HG03378 (cell line): ENCODE results near the gene RSL1D1.
"Not testable (repeated sequence)": the region's sequence is repeated elsewhere in the genome, so short reads cannot be mapped to it uniquely, and the experiment has no call there.

ENCODE experiments used
- ATAC-seq: cut with Tn5 transposase; IDR thresholded peaks from one replicate; pipeline ENCODE4 v1.9.1; 2021; ENCODE audit warnings: mild to moderate bottlenecking, moderate library complexity; ENCODE audit not compliant: unreplicated experiment

RSL1D1 gene

GRCh38 chr16:11799509-11800381 lies 51.6 kb downstream of the RSL1D1 start:
- ATAC-seq: no peak

GRCh38 chr16:11799017-11799381 lies 52.3 kb downstream of the RSL1D1 start:
- no peak for ATAC-seq

GRCh38 chr16:11797957-11798299 lies 53.4 kb downstream of the RSL1D1 start:
- no peak for ATAC-seq

GRCh38 chr16:11797166-11797956 lies 54.0 kb downstream of the RSL1D1 start, which contains the start of gene ZC3H7A:
Gene ZC3H7A, minus strand, starts transcription at chr16:11797258. Its CDS starts 14,904 bp downstream, at chr16:11782354.
- ATAC-seq: peak; percentile 85

DNA sequence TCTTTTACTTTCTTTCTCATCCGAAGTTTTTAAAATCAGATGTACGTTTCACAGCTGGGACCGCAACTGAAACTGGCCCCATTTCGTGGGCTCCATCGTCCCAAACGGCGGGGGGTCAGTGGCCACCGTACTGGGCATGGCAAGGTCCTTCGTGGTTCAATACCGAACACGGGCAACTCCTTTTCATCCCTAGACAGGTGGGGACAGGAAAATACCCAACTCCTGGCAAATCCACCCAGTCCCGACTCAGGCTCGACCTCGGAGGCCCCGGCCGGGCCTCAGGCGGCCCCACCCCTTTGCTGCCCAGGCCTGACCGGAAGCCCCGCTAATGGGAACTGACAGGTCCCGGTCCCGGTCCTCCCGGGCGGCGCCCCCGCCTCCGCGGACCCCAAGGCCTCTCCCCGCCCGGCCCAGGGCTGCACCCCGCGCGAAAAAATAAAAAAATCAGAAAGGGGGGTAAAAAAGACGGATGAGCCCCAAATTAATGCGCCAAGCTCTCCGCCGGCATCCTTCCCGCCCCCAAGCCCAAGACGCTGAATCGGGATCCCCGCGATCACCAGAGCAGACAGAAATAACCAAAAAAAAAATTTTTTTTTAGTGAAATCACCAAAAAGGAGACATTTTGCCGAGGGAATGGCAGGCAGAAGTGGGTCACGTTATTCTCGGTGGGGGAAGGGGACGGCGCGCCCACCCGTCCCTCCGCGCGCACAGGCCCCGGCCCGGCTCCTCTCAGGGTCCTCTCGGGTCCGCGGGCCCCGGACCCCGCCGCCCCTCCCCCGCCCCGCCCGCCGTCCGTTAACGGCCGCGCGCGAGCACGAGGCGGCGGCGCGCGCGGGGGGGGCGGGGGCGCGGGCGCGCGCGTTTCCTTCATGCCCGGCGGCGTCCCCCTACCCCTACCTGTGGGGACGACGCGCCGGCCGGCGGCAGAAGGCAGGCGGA lies 54.8 kb downstream of the RSL1D1 start:
- no peak for ATAC-seq

DNA sequence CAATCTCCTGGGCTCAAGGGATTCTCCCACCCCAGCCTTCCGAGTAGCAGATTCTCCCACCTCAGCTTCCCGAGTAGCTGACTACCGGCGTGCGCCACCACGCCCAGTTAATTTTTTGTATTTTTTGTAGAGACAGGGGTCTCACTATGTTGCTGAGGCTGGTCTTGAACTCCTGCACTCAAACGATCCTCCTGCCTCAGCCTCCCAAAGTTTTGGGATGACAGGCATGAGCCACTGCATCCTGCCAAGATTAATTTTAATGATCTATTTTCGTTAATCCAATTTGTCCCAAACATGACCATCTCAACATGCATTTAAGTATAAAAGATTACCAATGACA lies 55.5 kb downstream of the RSL1D1 start:
- no peak for ATAC-seq

GRCh38 chr16:11794996-11795886 lies 56.1 kb downstream of the RSL1D1 start:
- ATAC-seq: no peak

- ATAC-seq: no peak
Observed at GRCh38 chr16:11794447-11794846, 56.9 kb downstream of the RSL1D1 start.

DNA sequence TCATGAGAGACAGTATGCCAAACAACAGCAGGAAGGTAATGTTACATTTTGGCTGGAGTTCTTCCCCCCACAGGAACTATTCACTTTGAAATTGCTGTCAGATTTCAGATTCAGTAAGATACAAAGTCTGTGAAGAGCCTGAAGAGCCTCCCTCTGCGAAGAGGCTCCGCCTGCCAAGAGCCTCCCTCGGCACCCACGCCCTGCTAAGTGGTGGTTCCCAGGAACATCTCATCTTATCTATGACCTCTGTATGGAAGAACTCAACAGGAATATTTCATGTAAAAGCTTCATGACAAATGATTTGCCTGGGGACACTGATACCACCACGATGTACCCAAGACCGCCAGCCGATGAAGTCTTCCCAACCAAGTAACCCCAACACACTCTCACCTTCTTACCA lies 57.5 kb downstream of the RSL1D1 start:
- ATAC-seq: no peak

- ATAC-seq: no peak
Observed at GRCh38 chr16:11792410-11793241, 58.7 kb downstream of the RSL1D1 start.

GRCh38 chr16:11791144-11791828 lies 60.1 kb downstream of the RSL1D1 start:
- no peak for ATAC-seq

GRCh38 chr16:11788914-11789313 lies 62.4 kb downstream of the RSL1D1 start:
- ATAC-seq: no peak

- not testable (repeated sequence) for ATAC-seq
Observed at GRCh38 chr16:11784980-11785599, 66.3 kb downstream of the RSL1D1 start.

DNA sequence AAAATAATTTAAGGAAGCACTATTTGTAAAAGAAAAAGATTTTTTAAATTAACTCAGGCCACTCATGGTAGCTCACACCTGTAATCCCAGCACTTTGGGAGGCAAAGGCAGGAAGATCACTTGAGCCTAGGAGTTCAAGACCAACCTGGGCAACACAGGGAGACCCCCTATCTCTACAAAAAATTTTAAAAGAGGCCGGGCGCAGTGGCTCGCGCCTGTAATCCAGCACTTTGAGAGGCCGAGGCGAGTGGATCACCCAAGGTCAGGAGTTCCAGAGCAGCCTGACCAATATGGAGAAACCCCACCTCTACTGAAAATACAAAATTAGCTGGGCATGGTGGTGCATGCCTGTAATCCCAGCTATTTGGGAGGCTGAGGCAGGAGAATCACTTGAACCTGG lies 67.0 kb downstream of the RSL1D1 start:
- ATAC-seq: not testable (repeated sequence)

GRCh38 chr16:11784038-11784369 lies 67.3 kb downstream of the RSL1D1 start:
- ATAC-seq: no peak
